SU-DHL-6 (cell line): ENCODE data around the gene ZNF462.

Experiments used
- H2AFZ ChIP-seq: fragments of 200-600 bp; sonication (generic); 2 replicates; pipeline ENCODE4 v1.6.1; 2014; ENCODE audit warnings: low read depth, mild to moderate bottlenecking, moderate library complexity, mixed read lengths, antibody characterized with exemption, low read length; ENCODE audit not compliant: severe bottlenecking
- H3F3A ChIP-seq: fragments of 200-600 bp; shearing (Covaris generic); 2 replicates; pipeline ENCODE4 v1.6.0; 2016; ENCODE audit warnings: antibody characterized with exemption, mild to moderate bottlenecking; ENCODE audit not compliant: insufficient read depth
- H3K27ac ChIP-seq: fragments of 200-600 bp; sonication (generic); 2 replicates; pipeline ENCODE4 v1.5.1; 2016; ENCODE audit warnings: low read depth, mild to moderate bottlenecking, low read length, moderate library complexity, mixed read lengths
- H3K27me3 ChIP-seq: fragments of 200-600 bp; sonication (generic), shearing (Covaris generic); 2 replicates; pipeline ENCODE4 v1.6.0; 2014; ENCODE audit warnings: mild to moderate bottlenecking, low read length
- H3K36me3 ChIP-seq: fragments of 200-600 bp; sonication (generic); 2 replicates; pipeline ENCODE4 v1.6.1; 2014; ENCODE audit warnings: mild to moderate bottlenecking, low read length, mixed read lengths
- H3K4me2 ChIP-seq: fragments of 300-600, 200-600 bp; shearing (Covaris generic), sonication (generic); 2 replicates; pipeline ENCODE4 v1.6.0; 2014; ENCODE audit warnings: low read length, low read depth, mild to moderate bottlenecking; ENCODE audit not compliant: poor library complexity, severe bottlenecking
- H3K4me3 ChIP-seq: fragments of 200-600 bp; sonication (generic); 2 replicates; pipeline ENCODE4 v1.5.1; 2014; ENCODE audit warnings: antibody characterized with exemption, low read length, mild to moderate bottlenecking, mixed read lengths; ENCODE audit not compliant: insufficient read depth, poor library complexity, severe bottlenecking
- H3K79me2 ChIP-seq: fragments of 200-600 bp; sonication (generic); 2 replicates; pipeline ENCODE4 v1.6.1; 2014; ENCODE audit warnings: mild to moderate bottlenecking, low read length, moderate library complexity; ENCODE audit not compliant: insufficient read depth
- H3K9ac ChIP-seq: fragments of 200-600 bp; sonication (generic); 2 replicates; pipeline ENCODE4 v1.7.0; 2014; ENCODE audit warnings: mild to moderate bottlenecking, low read length
- H3K9me2 ChIP-seq: fragments of 200-600 bp; sonication (generic); replicated peaks from 2 replicates; pipeline ENCODE4 v1.6.1; 2014; ENCODE audit warnings: low read length; ENCODE audit not compliant: insufficient read depth
- H3K9me3 ChIP-seq: fragments of 200-600 bp; sonication (generic); 2 replicates; pipeline ENCODE4 v1.6.1; 2014; ENCODE audit warnings: low read length, mixed read lengths; ENCODE audit not compliant: insufficient read depth
- H4K20me1 ChIP-seq: fragments of 200-600 bp; sonication (generic); 2 replicates; pipeline ENCODE4 v1.6.1; 2014; ENCODE audit warnings: low read depth, mild to moderate bottlenecking, antibody characterized with exemption, low read length, moderate library complexity, mixed read lengths
- CTCF ChIP-seq: fragments of 200-600 bp; sonication (generic); IDR thresholded peaks from one replicate; pipeline ENCODE4 v1.5.1; 2017; ENCODE audit warnings: antibody characterized with exemption, mild to moderate bottlenecking, low read length, moderate library complexity; ENCODE audit not compliant: insufficient read depth, poor library complexity, severe bottlenecking
- EZH2phosphoT487 ChIP-seq: fragments of 200-600 bp; sonication (generic), shearing (Covaris generic); conservative IDR thresholded peaks from 2 replicates; pipeline ENCODE4 v1.6.1; 2018; ENCODE audit warnings: mild to moderate bottlenecking, antibody characterized with exemption, low read length, moderate library complexity, mixed read lengths

The ZNF462 gene

GRCh38 chr9:106962615-106963363 lies 99.8 kb downstream of the ZNF462 start:
- no peak overlapping the region for H3K9ac ChIP-seq
- no peaks in the 10 kb centered on the region for H3K79me2 ChIP-seq
- H3K27me3 ChIP-seq, result no peaks in the 10 kb centered on the region
- no peak overlapping the region for H3K4me3 ChIP-seq
- no peaks in the 10 kb centered on the region for H4K20me1 ChIP-seq
- H3F3A ChIP-seq, result no peaks in the 10 kb centered on the region
- no peaks in the 10 kb centered on the region for H3K9me3 ChIP-seq
- no peak overlapping the region for H3K27ac ChIP-seq
- no peaks in the 10 kb centered on the region for H3K9me2 ChIP-seq
- TF ChIP-seq EZH2phosphoT487 (no peak), CTCF (no peak)
- no peak overlapping the region for H3K4me2 ChIP-seq
- no peaks in the 10 kb centered on the region for H3K36me3 ChIP-seq
- no peak overlapping the region for H2AFZ ChIP-seq

GRCh38 chr9:106963684-106964083 lies 100.7 kb downstream of the ZNF462 start:
- H3K4me2 ChIP-seq, result no peak overlapping the region
- H3K4me3 ChIP-seq, result no peak overlapping the region
- H3K36me3 ChIP-seq, result no peaks in the 10 kb centered on the region
- H3K27me3 ChIP-seq, result no peaks in the 10 kb centered on the region
- no peak overlapping the region for H3K27ac ChIP-seq
- no peaks in the 10 kb centered on the region for H3F3A ChIP-seq
- TF ChIP-seq EZH2phosphoT487, result no peak
- TF ChIP-seq CTCF, result no peak
- H2AFZ ChIP-seq, result no peak overlapping the region
- no peaks in the 10 kb centered on the region for H3K9me2 ChIP-seq
- H3K9ac ChIP-seq, result no peak overlapping the region
- H3K79me2 ChIP-seq, result no peaks in the 10 kb centered on the region
- no peaks in the 10 kb centered on the region for H4K20me1 ChIP-seq
- no peaks in the 10 kb centered on the region for H3K9me3 ChIP-seq

- Histone ChIP-seq H3K4me2 (no peak overlapping the region), H3K4me3 (no peak overlapping the region), H3K27ac (no peak overlapping the region), H3K79me2 (no peaks in the 10 kb centered on the region), H3K9me3 (no peaks in the 10 kb centered on the region), H3K9me2 (no peaks in the 10 kb centered on the region), H3K9ac (no peak overlapping the region), H4K20me1 (no peaks in the 10 kb centered on the region), H2AFZ (no peak overlapping the region), H3K27me3 (no peaks in the 10 kb centered on the region), H3K36me3 (no peaks in the 10 kb centered on the region), H3F3A (no peaks in the 10 kb centered on the region)
- TF ChIP-seq EZH2phosphoT487, result no peak
- TF ChIP-seq CTCF, result no peak
Measured at GRCh38 chr9:106964329-106964728, 101.4 kb downstream of the ZNF462 start.
